Uterus (tissue), 2 donors: Measurements from ENCODE around the gene TRIP13.

Source experiments
- POLR2A ChIP-seq, 2 donors: fragments of 450-650 bp; IDR thresholded peaks; one replicate each; pipeline ENCODE4 v1.6.1; 2016; ENCODE audit warnings: antibody characterized with exemption in 2 of 2, mild to moderate bottlenecking in 1 of 2, moderate library complexity in 1 of 2
- TF ChIP-seq, protein P1 (sequence below), 4 experiments: fragments of 200-600 bp in 2 of 4; fragments of 450-650 bp in 2 of 4; sonication (generic) in 2 of 4; IDR thresholded peaks; one replicate each; pipeline ENCODE4 v1.5.1; 2016 to 2019; ENCODE audit warnings: antibody characterized with exemption in 4 of 4, mild to moderate bottlenecking in 2 of 4, moderate library complexity in 1 of 4

DNA sequence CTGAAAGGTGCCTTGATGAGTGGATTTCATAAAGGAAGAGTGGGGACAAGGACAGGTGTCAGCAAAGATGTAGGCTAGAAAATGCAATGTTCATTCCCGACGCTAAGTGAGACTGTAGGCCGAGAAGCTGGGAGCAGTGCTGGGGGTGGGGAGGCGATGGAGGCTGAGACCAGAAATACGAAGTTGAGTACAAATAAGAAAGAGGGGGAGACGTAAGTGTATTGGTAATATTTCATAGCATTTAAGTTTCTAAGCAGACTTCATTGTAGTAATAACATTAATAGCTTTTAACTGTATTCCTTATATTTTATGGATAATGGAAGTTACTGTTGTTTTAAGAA, 11.0 kb downstream of the TRIP13 start:
- TF ChIP-seq, protein P1, sequence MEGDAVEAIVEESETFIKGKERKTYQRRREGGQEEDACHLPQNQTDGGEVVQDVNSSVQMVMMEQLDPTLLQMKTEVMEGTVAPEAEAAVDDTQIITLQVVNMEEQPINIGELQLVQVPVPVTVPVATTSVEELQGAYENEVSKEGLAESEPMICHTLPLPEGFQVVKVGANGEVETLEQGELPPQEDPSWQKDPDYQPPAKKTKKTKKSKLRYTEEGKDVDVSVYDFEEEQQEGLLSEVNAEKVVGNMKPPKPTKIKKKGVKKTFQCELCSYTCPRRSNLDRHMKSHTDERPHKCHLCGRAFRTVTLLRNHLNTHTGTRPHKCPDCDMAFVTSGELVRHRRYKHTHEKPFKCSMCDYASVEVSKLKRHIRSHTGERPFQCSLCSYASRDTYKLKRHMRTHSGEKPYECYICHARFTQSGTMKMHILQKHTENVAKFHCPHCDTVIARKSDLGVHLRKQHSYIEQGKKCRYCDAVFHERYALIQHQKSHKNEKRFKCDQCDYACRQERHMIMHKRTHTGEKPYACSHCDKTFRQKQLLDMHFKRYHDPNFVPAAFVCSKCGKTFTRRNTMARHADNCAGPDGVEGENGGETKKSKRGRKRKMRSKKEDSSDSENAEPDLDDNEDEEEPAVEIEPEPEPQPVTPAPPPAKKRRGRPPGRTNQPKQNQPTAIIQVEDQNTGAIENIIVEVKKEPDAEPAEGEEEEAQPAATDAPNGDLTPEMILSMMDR (IDR thresholded peaks at IDR 0.05): no peak
- TF ChIP-seq POLR2A (IDR thresholded peaks at IDR 0.05): no peak
